Transverse colon (tissue), 4 donors: Measurements from ENCODE around the gene PKLR. TPM values are rescaled to one million over a fixed set of nuclear protein-coding genes. Genes with fewer than 3 reads are reported as not detected.
A peak's percentile ranks its signal among the peaks of the same experiment; 100 is the strongest.

Experiments
- DNase-seq: peaks from one replicate; pipeline ENCODE4 v3.0.0-alpha.2; 2019
- H3K27ac ChIP-seq, 4 donors: fragments of 200-600 bp; sonication (generic); 2 replicates each; pipeline ENCODE4 v1.5.1; 2016 to 2018; ENCODE audit warnings: inconsistent platforms in 4 of 4
- H3K27me3 ChIP-seq: fragments of 200-600 bp; sonication (generic); 2 replicates; pipeline ENCODE4 v1.5.1; 2017; ENCODE audit warnings: inconsistent platforms
- H3K36me3 ChIP-seq, 4 donors: fragments of 200-600 bp; sonication (generic); 2 replicates each; pipeline ENCODE4 v1.5.1; 2017 to 2019; ENCODE audit warnings: inconsistent platforms in 4 of 4
- H3K4me1 ChIP-seq, 4 donors: fragments of 200-600 bp; sonication (generic); 2 replicates each; pipeline ENCODE4 v1.5.1; 2017 to 2020; ENCODE audit warnings: inconsistent platforms in 4 of 4
- H3K4me3 ChIP-seq, 4 donors: fragments of 200-600 bp; sonication (generic); 1 replicate in 1 of 4; 2 replicates in 3 of 4; pipeline versions ENCODE4 v1.5.1 to v1.6.1; 2017 to 2019; ENCODE audit warnings: inconsistent platforms in 4 of 4
- H3K9me3 ChIP-seq, 2 donors: fragments of 200-600 bp; sonication (generic); 2 replicates each; pipeline ENCODE4 v1.5.1; 2017 to 2019; ENCODE audit warnings: inconsistent platforms in 2 of 2
- CTCF ChIP-seq, 5 experiments: fragments of 200-600 bp in 3 of 5; fragments of 450-650 bp in 2 of 5; sonication (generic) in 3 of 5; IDR thresholded peaks; 1 replicate in 2 of 5; 2 replicates in 3 of 5; pipeline ENCODE4 v1.5.1; 2016 to 2017; ENCODE audit warnings: antibody characterized with exemption in 5 of 5, inconsistent platforms in 3 of 5, mild to moderate bottlenecking in 2 of 5, moderate library complexity in 1 of 5
- EP300 ChIP-seq: sonication (generic); formaldehyde crosslinking; IDR thresholded peaks from one replicate; pipeline ENCODE4 v1.6.1; 2017; ENCODE audit warnings: antibody characterized with exemption, low read depth
- POLR2A ChIP-seq: fragments of 450-650 bp; IDR thresholded peaks from one replicate; pipeline ENCODE4 v1.6.1; 2016; ENCODE audit warnings: antibody characterized with exemption, mild to moderate bottlenecking, moderate library complexity
- POLR2AphosphoS5 ChIP-seq, 3 donors: sonication (generic); formaldehyde crosslinking; IDR thresholded peaks; one replicate each; pipeline ENCODE4 v1.6.1; 2016; ENCODE audit warnings: antibody characterized with exemption in 3 of 3
- WGBS, 2 donors: methylation state at CpG; one replicate each; pipeline ENCODE4 v1.1.5; 2018; ENCODE audit warnings: low coverage in 1 of 2; 5-methylcytosine and 5-hydroxymethylcytosine counted together
- in situ Hi-C, 4 donors: fragments of 200-750 bp; cut with MboI; loops; one replicate each; pipeline versions ENCODE4 v1.15.0 to v1.15.1; 2017; ENCODE audit warnings: low sequenced_read_pairs in 3 of 4, low pct_ligation_motif_present in 1 of 4, low pct_unique_long_range_greater_than_20kb in 1 of 4
- intact Hi-C: fragments of 100-400 bp; cut with DNase I; formaldehyde crosslinking; loops from one replicate; pipeline ENCODE4 v1.15.1; 2023; ENCODE audit warnings: low total_unique reads
- total RNA-seq, 4 donors: library from RNA; depleted of rRNA; stranded (reverse); fragments of >200 nt; gene quantifications; one replicate each; pipeline ENCODE4 v1.1.0, GENCODE V29; 2016

Gene PKLR
- total RNA-seq, 4 donors from 2014 or later, result 0.40 to 5.6 (median 0.64) TPM; not detected in 1

- peaks cover 0 to 11% (median 5%) of the 10 kb centered on the region in 4 donors for H3K36me3 ChIP-seq
- in situ Hi-C loops, result no loop called here
- H3K4me3 ChIP-seq, result peak overlapping the region in 3 of 4 donors; percentile 16 to 58 (median 28)
- TF ChIP-seq EP300, result no peak
- no peak for TF ChIP-seq CTCF (IDR thresholded peaks at IDR 0.05)
- TF ChIP-seq POLR2AphosphoS5 (IDR thresholded peaks at IDR 0.05), result peak; percentile 23 to 70 (median 37)
- no peak for TF ChIP-seq POLR2A
- H3K4me1 ChIP-seq, result peaks cover 20 to 46% (median 32%) of the 10 kb centered on the region in 4 donors
- 11% methylated on average over 4 of the region's 4 CpGs; no CpG with 5 or more reads in 1 of the 2 donors for WGBS, 2 donors
- peak; percentile 84 for DNase-seq
- no peaks in the 10 kb centered on the region for H3K27me3 ChIP-seq
- no peaks in the 10 kb centered on the region for H3K9me3 ChIP-seq
- H3K27ac ChIP-seq, result peak overlapping the region; percentile 65 to 97 (median 78)
- intact Hi-C loops, result no loop called here
Observed at GRCh38 chr1:155241069-155241679, 60.1 kb downstream of the PKLR start.

Other genes starting within 250 kb of the PKLR start
- gene EFNA4, start 237.7 kb downstream of the PKLR start, total RNA-seq, result 10 to 100 TPM; 18.3 to 57.2 (median 37.2) TPM
- gene EFNA3, start 222.6 kb downstream of the PKLR start, total RNA-seq, result 1 to 10 TPM; 3.4 to 7.9 (median 7.2) TPM
- gene EFNA1, start 173.6 kb downstream of the PKLR start, total RNA-seq, result 100 to 1,000 TPM in 1 of 4 donors, 10 to 100 TPM in 3; 18.5 to 108 (median 62.7) TPM
- gene SLC50A1, start 165.6 kb downstream of the PKLR start, total RNA-seq, result 100 to 1,000 TPM in 1 of 4 donors, 10 to 100 TPM in 2, 1 to 10 TPM in 1; 5.2 to 199 (median 44.4) TPM
- 100 to 1,000 TPM in 1 of 4 donors, 10 to 100 TPM in 2, 1 to 10 TPM in 1; 7.2 to 130 (median 62.6) TPM for gene DPM3, start 160.9 kb downstream of the PKLR start, total RNA-seq
- 100 to 1,000 TPM; 106 to 240 (median 131) TPM for gene KRTCAP2, start 128.1 kb downstream of the PKLR start, total RNA-seq
- under 1 TPM in 2 of 4 donors, not detected in 2; 0.41 to 0.48 TPM for gene TRIM46, start 127.6 kb downstream of the PKLR start, total RNA-seq
- 10 to 100 TPM; 19.2 to 37.8 (median 27.0) TPM for gene THBS3, start 93.5 kb downstream of the PKLR start, total RNA-seq
- gene MTX1, start 92.7 kb downstream of the PKLR start, total RNA-seq, result 10 to 100 TPM; 24.3 to 64.0 (median 46.0) TPM
- gene ENTREP3, start 46.0 kb downstream of the PKLR start, total RNA-seq, result 10 to 100 TPM in 3 of 4 donors, 1 to 10 TPM in 1; 9.0 to 21.9 (median 15.7) TPM
- gene SCAMP3, start 39.1 kb downstream of the PKLR start, total RNA-seq, result 10 to 100 TPM in 3 of 4 donors, 1 to 10 TPM in 1; 7.8 to 61.3 (median 35.2) TPM
- 10 to 100 TPM; 31.9 to 92.9 (median 51.5) TPM for gene CLK2, start 27.9 kb downstream of the PKLR start, total RNA-seq
- gene HCN3, start 24.0 kb downstream of the PKLR start, total RNA-seq, result 10 to 100 TPM; 13.0 to 34.0 (median 22.2) TPM
- 100 to 1,000 TPM in 2 of 4 donors, 10 to 100 TPM in 2; 73.7 to 158 (median 104) TPM for gene FDPS, start 7.4 kb upstream of the PKLR start, total RNA-seq
- 100 to 1,000 TPM in 1 of 4 donors, 10 to 100 TPM in 3; 43.4 to 121 (median 65.5) TPM for gene RUSC1, start 19.5 kb upstream of the PKLR start, total RNA-seq